ENCODE measurements around the gene IGSF6. TPM values are rescaled to one million over a fixed set of nuclear protein-coding genes. Genes with fewer than 3 reads are reported as not detected.
"Not testable (repeated sequence)": the region's sequence is repeated elsewhere in the genome, so short reads cannot be mapped to it uniquely, and the experiment has no call there.

Gene IGSF6
- total RNA-seq, 1 experiment from 2014 or later = not detected

DNA sequence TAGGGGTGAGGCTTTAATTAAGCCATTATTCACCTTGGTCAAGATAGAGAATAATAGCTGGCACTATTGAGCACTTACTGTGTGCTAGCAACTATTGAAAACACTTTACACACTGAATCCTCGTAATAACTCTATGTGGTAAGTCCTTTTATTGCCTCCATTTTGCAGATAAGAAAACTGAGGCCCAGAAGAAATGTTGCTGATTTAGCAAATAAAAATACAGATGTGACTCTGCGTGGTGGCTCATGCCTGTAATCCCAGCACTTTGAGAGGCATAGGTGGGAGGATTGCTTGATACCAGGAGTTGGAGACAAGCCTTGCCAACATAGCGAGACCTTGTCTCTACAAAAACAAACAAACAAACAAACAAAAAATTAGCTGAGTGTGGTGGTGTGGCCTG is 30.8 kb upstream of the IGSF6 start:
- Mint-ChIP-seq H3K27ac (no peak overlapping the region), H3K4me1 (peaks cover 2% of the 10 kb centered on the region in 2 experiments; a peak in 1 of 4 replicates), H3K9me3 (peaks cover 0 to 2% of the 10 kb centered on the region in 2 experiments; a peak in 1 of 5 replicates), H3K27me3 (ENCODE audit: low read depth) (peaks cover 13% of the 10 kb centered on the region), H3K36me3 (ENCODE audit: insufficient read depth in 1 of 3, low read depth in 3 of 3) (no peaks in the 10 kb centered on the region), H3K4me3 (no peak overlapping the region)
- TF ChIP-seq, protein P1, sequence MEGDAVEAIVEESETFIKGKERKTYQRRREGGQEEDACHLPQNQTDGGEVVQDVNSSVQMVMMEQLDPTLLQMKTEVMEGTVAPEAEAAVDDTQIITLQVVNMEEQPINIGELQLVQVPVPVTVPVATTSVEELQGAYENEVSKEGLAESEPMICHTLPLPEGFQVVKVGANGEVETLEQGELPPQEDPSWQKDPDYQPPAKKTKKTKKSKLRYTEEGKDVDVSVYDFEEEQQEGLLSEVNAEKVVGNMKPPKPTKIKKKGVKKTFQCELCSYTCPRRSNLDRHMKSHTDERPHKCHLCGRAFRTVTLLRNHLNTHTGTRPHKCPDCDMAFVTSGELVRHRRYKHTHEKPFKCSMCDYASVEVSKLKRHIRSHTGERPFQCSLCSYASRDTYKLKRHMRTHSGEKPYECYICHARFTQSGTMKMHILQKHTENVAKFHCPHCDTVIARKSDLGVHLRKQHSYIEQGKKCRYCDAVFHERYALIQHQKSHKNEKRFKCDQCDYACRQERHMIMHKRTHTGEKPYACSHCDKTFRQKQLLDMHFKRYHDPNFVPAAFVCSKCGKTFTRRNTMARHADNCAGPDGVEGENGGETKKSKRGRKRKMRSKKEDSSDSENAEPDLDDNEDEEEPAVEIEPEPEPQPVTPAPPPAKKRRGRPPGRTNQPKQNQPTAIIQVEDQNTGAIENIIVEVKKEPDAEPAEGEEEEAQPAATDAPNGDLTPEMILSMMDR (conservative IDR thresholded peaks at IDR 0.05) = no peak
- H4K20me1 ChIP-seq (ENCODE audit: control insufficient read depth, insufficient read depth, insufficient read length) = no peaks in the 10 kb centered on the region
- no peaks in the 10 kb centered on the region for H3K4me1 ChIP-seq (ENCODE audit: insufficient read depth, low read length)
- no peak overlapping the region for H2BK12ac ChIP-seq (ENCODE audit: insufficient read length, low read depth, low read length)
- no peak overlapping the region for H3K56ac ChIP-seq (ENCODE audit: insufficient read length, low read depth, low read length)
- H3K79me1 ChIP-seq (ENCODE audit: insufficient read depth, low read depth, low read length, poor library complexity, severe bottlenecking) = no peaks in the 10 kb centered on the region
- no peaks in the 10 kb centered on the region for H3K79me2 ChIP-seq (ENCODE audit: insufficient read depth, low read length)
- H3K18ac ChIP-seq (ENCODE audit: insufficient read length, low read depth, low read length) = no peak overlapping the region
- no peaks in the 10 kb centered on the region for H3K23me2 ChIP-seq (ENCODE audit: insufficient read length, low read depth, low read length, poor library complexity, severe bottlenecking)
- no peak overlapping the region for H2BK5ac ChIP-seq (ENCODE audit: insufficient read length, low read length)
- no peak overlapping the region for H2BK20ac ChIP-seq (ENCODE audit: low read depth, low read length, poor library complexity, severe bottlenecking)
- no peak overlapping the region for H3K23ac ChIP-seq (ENCODE audit: insufficient read length, low read depth, low read length)
- H3K27me3 ChIP-seq (ENCODE audit: insufficient read depth, low read length) = no peaks in the 10 kb centered on the region
- no peak overlapping the region for H2BK120ac ChIP-seq (ENCODE audit: low read depth, low read length, poor library complexity, severe bottlenecking)
- H2AK5ac ChIP-seq (ENCODE audit: insufficient read length, low read length) = no peak overlapping the region
- no peaks in the 10 kb centered on the region for H3K9me3 ChIP-seq (ENCODE audit: control insufficient read depth, low read depth, low read length)
- H3K4ac ChIP-seq (ENCODE audit: low read depth, low read length) = no peak overlapping the region
- no peak overlapping the region for H3K4me2 ChIP-seq (ENCODE audit: insufficient read depth, insufficient read length, low read length)
- no peak overlapping the region for H3K9ac ChIP-seq (ENCODE audit: extremely low read depth, insufficient read length, low read length)
- no peak overlapping the region for H4K91ac ChIP-seq (ENCODE audit: insufficient read length, low read depth, low read length)
- no peak overlapping the region for H2AFZ ChIP-seq (ENCODE audit: low read length)
- no peak overlapping the region for H3K14ac ChIP-seq (ENCODE audit: insufficient read depth, low read length)
- no peak overlapping the region for H4K8ac ChIP-seq (replicated peaks; ENCODE audit: insufficient read length, low read depth, low read length)
- no peak for DNase-seq
- no peak overlapping the region for H2BK15ac ChIP-seq (ENCODE audit: low read depth, low read length)
- H3K27ac ChIP-seq (ENCODE audit: insufficient read length, low read depth, low read length) = no peak overlapping the region
- no CpG with 5 or more reads among the region's 3 CpGs for WGBS (ENCODE audit: extremely low coverage, insufficient read length, low lambda C conversion rate)
- H4K5ac ChIP-seq (ENCODE audit: insufficient read length, low read depth, low read length) = no peak overlapping the region
- no peak overlapping the region for H3T11ph ChIP-seq (ENCODE audit: low read length)

DNA sequence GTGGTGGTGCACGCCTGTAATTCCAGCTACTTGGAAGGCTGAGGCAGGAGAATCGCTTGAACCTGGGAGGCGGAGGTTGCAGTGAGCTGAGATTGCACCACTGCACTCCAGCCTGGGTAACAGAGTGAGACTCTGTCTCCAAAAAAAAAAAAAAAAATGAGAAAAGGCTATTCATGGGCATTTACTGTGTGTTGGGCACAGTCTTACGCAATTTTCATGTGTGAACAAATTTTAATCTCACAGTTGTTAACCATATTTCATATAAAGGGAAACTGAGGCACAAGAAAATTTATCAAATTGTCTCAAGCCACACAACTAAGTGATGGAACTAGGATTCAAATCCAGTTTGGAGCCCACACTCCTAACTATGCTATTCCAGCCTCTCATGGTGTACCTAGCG is 28.3 kb upstream of the IGSF6 start:
- H3T11ph ChIP-seq (ENCODE audit: low read length); DNase-seq; H2AFZ ChIP-seq (ENCODE audit: low read length); H3K4me3 Mint-ChIP-seq; H4K20me1 ChIP-seq (ENCODE audit: control insufficient read depth, insufficient read depth, insufficient read length); H3K23ac ChIP-seq (ENCODE audit: insufficient read length, low read depth, low read length); H4K91ac ChIP-seq (ENCODE audit: insufficient read length, low read depth, low read length); H3K18ac ChIP-seq (ENCODE audit: insufficient read length, low read depth, low read length); H3K9ac ChIP-seq (ENCODE audit: extremely low read depth, insufficient read length, low read length); H3K14ac ChIP-seq (ENCODE audit: insufficient read depth, low read length); H3K9me3 ChIP-seq (ENCODE audit: control insufficient read depth, low read depth, low read length); H2BK5ac ChIP-seq (ENCODE audit: insufficient read length, low read length); H2BK12ac ChIP-seq (ENCODE audit: insufficient read length, low read depth, low read length); H2BK120ac ChIP-seq (ENCODE audit: low read depth, low read length, poor library complexity, severe bottlenecking); H4K5ac ChIP-seq (ENCODE audit: insufficient read length, low read depth, low read length); H3K56ac ChIP-seq (ENCODE audit: insufficient read length, low read depth, low read length); H3K27ac Mint-ChIP-seq; H3K36me3 Mint-ChIP-seq (ENCODE audit: insufficient read depth in 1 of 3, low read depth in 3 of 3); H3K27ac ChIP-seq (ENCODE audit: insufficient read length, low read depth, low read length); H4K8ac ChIP-seq (replicated peaks; ENCODE audit: insufficient read length, low read depth, low read length); H3K9me3 Mint-ChIP-seq; H3K4me1 ChIP-seq (ENCODE audit: insufficient read depth, low read length); H3K79me2 ChIP-seq (ENCODE audit: insufficient read depth, low read length); H2BK15ac ChIP-seq (ENCODE audit: low read depth, low read length); H2AK5ac ChIP-seq (ENCODE audit: insufficient read length, low read length); H3K4me1 Mint-ChIP-seq; H2BK20ac ChIP-seq (ENCODE audit: low read depth, low read length, poor library complexity, severe bottlenecking); H3K23me2 ChIP-seq (ENCODE audit: insufficient read length, low read depth, low read length, poor library complexity, severe bottlenecking); H3K79me1 ChIP-seq (ENCODE audit: insufficient read depth, low read depth, low read length, poor library complexity, severe bottlenecking); H3K27me3 ChIP-seq (ENCODE audit: insufficient read depth, low read length); H3K4me2 ChIP-seq (ENCODE audit: insufficient read depth, insufficient read length, low read length); H3K4ac ChIP-seq (ENCODE audit: low read depth, low read length): not testable (repeated sequence)
- WGBS (ENCODE audit: extremely low coverage, insufficient read length, low lambda C conversion rate) = no CpG with 5 or more reads among the region's 5 CpGs
- peaks cover 11% of the 10 kb centered on the region for H3K27me3 Mint-ChIP-seq (ENCODE audit: low read depth)
